Adipocyte (in vitro differentiated cells): ENCODE results near the gene SERPINE3.

Experiments used
- DNase-seq: peaks from one replicate; pipeline ENCODE4 v3.0.0-alpha.2; 2015; ENCODE audit warnings: low read depth
- H3K27me3 ChIP-seq: replicated peaks from 2 replicates; pipeline ENCODE4 v1.7.0; 2013; ENCODE audit warnings: mild to moderate bottlenecking, low read length, moderate library complexity; ENCODE audit not compliant: control insufficient read depth, insufficient read depth
- H3K36me3 ChIP-seq: 2 replicates; pipeline ENCODE4 v1.7.0; 2013; ENCODE audit warnings: low read length, mild to moderate bottlenecking, moderate library complexity; ENCODE audit not compliant: control insufficient read depth, insufficient read depth, severe bottlenecking
- H3K4me1 ChIP-seq: 2 replicates; pipeline ENCODE4 v1.7.0; 2013; ENCODE audit warnings: mild to moderate bottlenecking, low read length, moderate library complexity; ENCODE audit not compliant: control insufficient read depth, insufficient read depth
- H3K4me3 ChIP-seq: 2 replicates; pipeline ENCODE4 v1.7.0; 2013; ENCODE audit warnings: mild to moderate bottlenecking, low read length, moderate library complexity
- H3K9ac ChIP-seq: 2 replicates; pipeline ENCODE4 v1.7.0; 2013; ENCODE audit warnings: mild to moderate bottlenecking, low read length, moderate library complexity
- H3K9me3 ChIP-seq: 2 replicates; pipeline ENCODE4 v1.7.0; 2013; ENCODE audit warnings: mild to moderate bottlenecking, low read length, moderate library complexity; ENCODE audit not compliant: control insufficient read depth

The SERPINE3 gene

DNA sequence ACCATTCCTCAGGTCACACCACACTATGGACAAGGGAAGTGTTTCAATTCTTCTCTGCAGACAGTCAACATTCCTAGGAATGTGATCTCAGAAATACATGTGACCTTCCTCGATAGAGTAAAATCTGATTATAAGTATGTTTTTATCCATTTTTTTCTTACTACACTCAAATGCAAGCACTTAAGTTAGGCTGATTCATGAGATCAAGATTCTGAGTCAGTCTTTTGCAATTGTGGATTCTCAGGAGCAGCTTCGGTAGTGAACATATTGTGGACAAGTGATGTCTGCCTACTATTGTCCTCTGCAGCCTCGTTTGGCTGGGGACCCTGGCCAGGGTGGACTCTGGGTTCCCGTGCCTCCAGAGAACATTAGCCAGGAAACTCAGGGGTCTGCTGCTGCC is 3.2 kb downstream of the SERPINE3 start:
- Histone ChIP-seq H3K4me1 (peaks cover 10% of the 10 kb centered on the region), H3K9ac (no peak overlapping the region), H3K9me3 (no peaks in the 10 kb centered on the region), H3K27me3 (no peaks in the 10 kb centered on the region), H3K36me3 (no peaks in the 10 kb centered on the region), H3K4me3 (no peak overlapping the region)
- peak; percentile 61 for DNase-seq

DNA sequence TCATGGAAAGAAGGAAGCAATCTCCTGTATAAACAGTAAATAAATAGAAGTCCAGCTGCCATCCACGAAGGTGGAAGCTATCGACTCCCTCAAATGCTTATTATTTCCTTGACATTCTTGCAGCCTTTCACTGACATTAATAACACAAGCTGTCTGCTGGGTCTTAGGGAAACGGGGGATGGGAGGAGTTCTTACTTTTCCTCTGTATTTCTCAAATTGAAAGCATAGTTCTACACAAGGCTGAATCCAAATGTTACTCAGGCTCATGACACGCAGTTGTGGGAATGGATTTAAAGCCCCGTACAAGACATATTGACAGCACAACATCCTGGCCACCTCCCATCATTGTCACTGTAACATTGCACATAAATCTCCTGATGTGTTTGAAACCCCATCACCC is 4.0 kb downstream of the SERPINE3 start:
- Histone ChIP-seq H3K4me3 (no peak overlapping the region), H3K27me3 (no peaks in the 10 kb centered on the region), H3K4me1 (peaks cover 11% of the 10 kb centered on the region), H3K9ac (no peak overlapping the region), H3K36me3 (no peaks in the 10 kb centered on the region), H3K9me3 (no peaks in the 10 kb centered on the region)
- no peak for DNase-seq

DNA sequence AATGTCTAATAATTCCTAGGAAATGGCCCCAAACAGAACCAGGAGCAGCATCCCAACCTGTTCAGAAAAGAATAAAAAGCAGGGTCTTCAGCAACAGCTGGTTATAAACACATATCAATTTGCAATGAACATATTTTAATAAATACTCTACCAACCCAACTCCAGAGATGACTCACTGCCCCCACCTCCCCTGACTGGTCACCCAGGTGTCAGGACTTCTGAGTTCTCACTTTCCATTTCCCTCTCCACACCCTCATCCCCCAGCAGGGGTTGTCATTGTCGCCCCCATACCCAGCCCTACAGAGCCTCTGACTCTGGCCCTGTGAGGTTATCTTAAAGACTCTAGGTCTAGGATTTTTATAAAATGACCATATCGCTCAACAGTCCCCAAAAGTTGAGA is 6.9 kb downstream of the SERPINE3 start:
- Histone ChIP-seq H3K27me3 (no peaks in the 10 kb centered on the region), H3K4me1 (peaks cover 27% of the 10 kb centered on the region)

DNA sequence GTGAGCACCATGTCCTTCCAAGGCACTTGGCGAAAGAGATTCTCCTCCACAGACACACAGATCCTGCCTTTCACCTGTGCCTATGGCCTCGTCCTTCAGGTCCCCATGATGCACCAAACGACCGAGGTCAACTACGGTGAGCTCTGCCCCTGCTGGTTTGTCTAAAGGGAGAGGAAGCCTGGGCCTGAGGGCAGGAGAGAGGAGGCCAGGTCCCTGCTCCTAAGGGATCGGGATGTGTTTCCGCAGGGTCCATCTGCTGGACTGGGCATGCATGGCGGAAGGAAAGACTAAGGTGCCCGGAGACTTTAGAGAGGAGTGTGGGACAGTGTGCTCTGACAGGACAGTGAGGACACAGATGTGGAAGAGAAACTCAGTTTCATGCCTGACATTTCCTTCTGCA is 7.6 kb downstream of the SERPINE3 start:
- no peaks in the 10 kb centered on the region for H3K27me3 ChIP-seq
- H3K4me1 ChIP-seq = peaks cover 27% of the 10 kb centered on the region
- no peaks in the 10 kb centered on the region for H3K9me3 ChIP-seq
- H3K4me3 ChIP-seq = no peak overlapping the region
- DNase-seq = no peak
- no peak overlapping the region for H3K9ac ChIP-seq
- H3K36me3 ChIP-seq = no peaks in the 10 kb centered on the region

More for the DNA sequence above, 6.9 kb downstream of the SERPINE3 start:
- DNase-seq = no peak
- H3K4me3 ChIP-seq = no peak overlapping the region
- H3K9ac ChIP-seq = no peak overlapping the region
- H3K9me3 ChIP-seq = no peaks in the 10 kb centered on the region
- H3K36me3 ChIP-seq = no peaks in the 10 kb centered on the region

GRCh38 chr13:51348069-51348967 is 8.8 kb downstream of the SERPINE3 start:
- no peaks in the 10 kb centered on the region for H3K27me3 ChIP-seq
- H3K4me3 ChIP-seq = no peak overlapping the region
- DNase-seq = no peak
- H3K9me3 ChIP-seq = no peaks in the 10 kb centered on the region
- no peaks in the 10 kb centered on the region for H3K36me3 ChIP-seq
- peaks cover 21% of the 10 kb centered on the region for H3K4me1 ChIP-seq
- H3K9ac ChIP-seq = no peak overlapping the region

- Histone ChIP-seq H3K4me3 (no peak overlapping the region), H3K27me3 (no peaks in the 10 kb centered on the region), H3K9me3 (no peaks in the 10 kb centered on the region), H3K36me3 (no peaks in the 10 kb centered on the region), H3K4me1 (peaks cover 21% of the 10 kb centered on the region), H3K9ac (no peak overlapping the region)
- no peak for DNase-seq
These were observed 9.5 kb downstream of the SERPINE3 start for GRCh38 chr13:51349016-51349415.

- H3K27me3 ChIP-seq = no peaks in the 10 kb centered on the region
- no peaks in the 10 kb centered on the region for H3K9me3 ChIP-seq
- DNase-seq = no peak
- no peak overlapping the region for H3K4me3 ChIP-seq
- no peak overlapping the region for H3K9ac ChIP-seq
- H3K4me1 ChIP-seq = peaks cover 4% of the 10 kb centered on the region
- H3K36me3 ChIP-seq = no peaks in the 10 kb centered on the region
These were observed 15.7 kb downstream of the SERPINE3 start for GRCh38 chr13:51355217-51355616.

- H3K4me1 ChIP-seq = peaks cover 4% of the 10 kb centered on the region
- H3K27me3 ChIP-seq = no peaks in the 10 kb centered on the region
- H3K9me3 ChIP-seq = no peaks in the 10 kb centered on the region
- no peak overlapping the region for H3K9ac ChIP-seq
- H3K36me3 ChIP-seq = peaks cover 15% of the 10 kb centered on the region
- DNase-seq = no peak
- H3K4me3 ChIP-seq = no peak overlapping the region
These were observed 18.6 kb downstream of the SERPINE3 start for GRCh38 chr13:51357928-51358595.

DNA sequence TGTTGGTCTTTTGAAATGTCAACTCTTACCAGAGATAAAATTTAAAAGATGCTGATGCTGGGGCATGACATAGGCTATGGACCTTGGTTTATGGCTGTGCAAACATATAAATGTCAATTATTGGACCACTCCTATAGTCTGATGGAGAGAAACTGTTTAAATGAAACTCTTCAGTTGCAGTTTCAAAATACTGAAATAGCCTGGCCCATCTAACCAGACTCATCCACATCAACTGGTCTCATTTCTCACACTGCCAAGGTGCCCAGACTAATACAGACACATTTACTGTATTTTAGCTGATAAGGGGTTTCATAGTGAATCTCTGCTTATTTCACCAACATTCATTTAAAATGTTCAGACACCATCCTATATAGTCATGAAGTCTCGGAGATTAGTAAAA is 19.9 kb downstream of the SERPINE3 start:
- DNase-seq = no peak
- Histone ChIP-seq H3K36me3 (peaks cover 27% of the 10 kb centered on the region), H3K9ac (no peak overlapping the region), H3K27me3 (no peaks in the 10 kb centered on the region), H3K4me3 (no peak overlapping the region), H3K9me3 (no peaks in the 10 kb centered on the region), H3K4me1 (peaks cover 2% of the 10 kb centered on the region)

GRCh38 chr13:51360489-51360888 is 21.0 kb downstream of the SERPINE3 start:
- Histone ChIP-seq H3K27me3 (no peaks in the 10 kb centered on the region), H3K4me3 (no peak overlapping the region), H3K9ac (no peak overlapping the region), H3K4me1 (peaks cover 4% of the 10 kb centered on the region), H3K9me3 (no peaks in the 10 kb centered on the region), H3K36me3 (peaks cover 39% of the 10 kb centered on the region)
- DNase-seq = no peak

DNA sequence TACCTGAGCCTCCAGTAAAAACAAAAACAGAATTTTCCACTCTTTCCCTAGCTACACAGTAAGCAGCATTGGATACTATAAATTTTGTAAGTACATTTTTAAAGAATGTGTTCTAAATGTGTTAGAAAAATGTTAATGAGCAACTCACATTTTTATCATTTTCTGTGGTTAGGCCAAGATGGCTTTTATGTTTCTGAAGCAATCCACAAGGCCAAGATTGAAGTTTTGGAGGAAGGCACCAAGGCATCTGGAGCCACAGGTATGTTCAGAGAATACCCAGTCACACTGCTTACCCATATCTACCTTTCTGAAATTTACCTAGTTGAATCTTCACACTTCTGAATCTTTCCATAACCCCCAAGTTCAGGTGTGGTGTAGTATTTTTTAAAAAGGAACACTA is 21.6 kb downstream of the SERPINE3 start:
- DNase-seq = no peak

More for the DNA sequence above, 21.6 kb downstream of the SERPINE3 start:
- Histone ChIP-seq H3K9ac (no peak overlapping the region), H3K9me3 (no peaks in the 10 kb centered on the region), H3K27me3 (no peaks in the 10 kb centered on the region), H3K36me3 (peaks cover 45% of the 10 kb centered on the region), H3K4me1 (peaks cover 4% of the 10 kb centered on the region), H3K4me3 (no peak overlapping the region)
